Endothelial cell of umbilical vein (primary cell): ENCODE results near the gene ATG5. TPM values are rescaled to one million over a fixed set of nuclear protein-coding genes. Genes with fewer than 3 reads are reported as not detected.

ENCODE experiments used
- BruUV-seq: library from RNA; stranded (reverse); fragments of 400-500 nt; replicated peaks from 2 replicates; lab custom pipeline; 2021; lab: Mats Ljungman, UMichigan
- CTCF ChIA-PET: fragments of 300-600, 350-600 bp; sonication (Branson Sonifier 250); formaldehyde crosslinking; loops from one replicate; lab custom pipeline; 2021; ENCODE audit warnings: antibody characterized with exemption, inconsistent platforms; lab: Charles Lee
- POLR2A ChIA-PET: fragments of 300-600, 350-600 bp; sonication (Branson Sonifier 250); formaldehyde crosslinking; loops from one replicate; lab custom pipeline; 2021; ENCODE audit warnings: antibody characterized with exemption, inconsistent platforms; lab: Charles Lee
- DNase-seq: peaks from one replicate; pipeline ENCODE4 v3.0.0-alpha.2; 2011; ENCODE audit warnings: low read depth, low spot score
- FAIRE-seq: peaks from 2 replicates; lab custom pipeline; 2011; peaks lifted over from hg19 to GRCh38; lab: Jason Lieb, UNC
- H2AFZ ChIP-seq: 2 replicates; pipeline ENCODE4 v1.6.0; 2012; ENCODE audit warnings: low read depth, low read length, control low read depth, inconsistent platforms
- H3K27ac ChIP-seq: 2 replicates; pipeline ENCODE4 v1.5.1; 2011; ENCODE audit warnings: low read depth, mild to moderate bottlenecking, control low read depth, low read length, moderate library complexity; ENCODE audit not compliant: insufficient read depth
- H3K27me3 ChIP-seq, 2 experiments: 2 replicates each; pipeline versions ENCODE4 v1.6.0 to v1.6.1; 2011; ENCODE audit warnings: low read length in 2 of 2, mixed read lengths in 1 of 2; ENCODE audit not compliant: control insufficient read depth in 2 of 2, insufficient read depth in 2 of 2
- H3K36me3 ChIP-seq, 2 experiments: 2 replicates in 1 of 2; 3 replicates in 1 of 2; pipeline ENCODE4 v1.5.1; 2011; ENCODE audit warnings: low read length in 2 of 2, mild to moderate bottlenecking in 1 of 2, moderate library complexity in 1 of 2; ENCODE audit not compliant: control insufficient read depth in 2 of 2, insufficient read depth in 2 of 2; ENCODE audit errors: extremely low read depth in 1 of 2
- H3K4me1 ChIP-seq: 3 replicates; pipeline ENCODE4 v1.5.1; 2011; ENCODE audit warnings: mild to moderate bottlenecking, low read length; ENCODE audit not compliant: control insufficient read depth, insufficient read depth; ENCODE audit errors: extremely low read depth
- H3K4me2 ChIP-seq: 2 replicates; pipeline ENCODE4 v1.6.1; 2011; ENCODE audit warnings: low read length, control low read depth, mixed read lengths; ENCODE audit not compliant: insufficient read depth
- H3K4me3 ChIP-seq, 3 experiments: fragments of 200-600 bp in 1 of 3; sonication (generic), shearing (Covaris generic) in 1 of 3; replicated peaks in 1 of 3; 2 replicates each; pipeline ENCODE4 v1.5.1; 2011 to 2016; ENCODE audit warnings: control low read depth in 3 of 3, low read length in 3 of 3, mild to moderate bottlenecking in 2 of 3, inconsistent platforms in 1 of 3, low read depth in 1 of 3, moderate library complexity in 1 of 3; ENCODE audit not compliant: insufficient read depth in 1 of 3
- H3K79me2 ChIP-seq: 2 replicates; pipeline ENCODE4 v1.6.0; 2012; ENCODE audit warnings: low read length, inconsistent platforms; ENCODE audit not compliant: control insufficient read depth, insufficient read depth
- H3K9ac ChIP-seq: replicated peaks from 2 replicates; pipeline ENCODE3; 2011; ENCODE audit warnings: low read length, control low read depth; ENCODE audit not compliant: insufficient read depth; ENCODE audit errors: extremely low read depth
- H3K9me1 ChIP-seq: replicated peaks from 3 replicates; pipeline ENCODE4 v1.6.0; 2011; ENCODE audit warnings: mild to moderate bottlenecking, low read length; ENCODE audit not compliant: control insufficient read depth, insufficient read depth; ENCODE audit errors: extremely low read depth
- H3K9me3 ChIP-seq: replicated peaks from 2 replicates; pipeline ENCODE4 v1.5.1; 2012; ENCODE audit warnings: low read length, inconsistent platforms; ENCODE audit not compliant: control insufficient read depth, insufficient read depth
- H4K20me1 ChIP-seq: replicated peaks from 2 replicates; pipeline ENCODE3; 2011; ENCODE audit warnings: mild to moderate bottlenecking, low read length; ENCODE audit not compliant: control insufficient read depth, insufficient read depth; ENCODE audit errors: extremely low read depth
- EZH2 ChIP-seq: IDR thresholded peaks from 2 replicates; pipeline ENCODE4 v1.6.1; 2012; ENCODE audit warnings: borderline replicate concordance, low read depth, mild to moderate bottlenecking, moderate library complexity, low read length, inconsistent platforms; ENCODE audit not compliant: severe bottlenecking
- FOS ChIP-seq: IDR thresholded peaks from 2 replicates; pipeline ENCODE4 v1.6.1; 2011; ENCODE audit warnings: mild to moderate bottlenecking, low read length, moderate library complexity, borderline replicate concordance; ENCODE audit not compliant: insufficient read depth
- GATA2 ChIP-seq: IDR thresholded peaks from 2 replicates; pipeline ENCODE4 v1.7.0; 2011; ENCODE audit warnings: low read depth, mild to moderate bottlenecking, moderate library complexity, mixed read lengths, low read length; ENCODE audit not compliant: insufficient read length, insufficient read depth
- JUN ChIP-seq: IDR thresholded peaks from 2 replicates; pipeline ENCODE4 v1.6.1; 2011; ENCODE audit warnings: borderline replicate concordance, low read depth; ENCODE audit not compliant: insufficient read length, insufficient read depth
- MAX ChIP-seq: IDR thresholded peaks from 2 replicates; pipeline ENCODE4 v1.6.1; 2011; ENCODE audit not compliant: insufficient read depth, insufficient read length
- MYC ChIP-seq: IDR thresholded peaks from one replicate; pipeline ENCODE4 v1.6.1; 2011; ENCODE audit warnings: mild to moderate bottlenecking, low read depth, low read length
- POLR2A ChIP-seq: IDR thresholded peaks from 2 replicates; pipeline ENCODE4 v1.6.1; 2012; ENCODE audit warnings: low read depth, mild to moderate bottlenecking, control low read depth, low read length
- POLR2AphosphoS5 ChIP-seq: IDR thresholded peaks from 2 replicates; pipeline ENCODE4 v1.6.1; 2012; ENCODE audit warnings: low read depth, mild to moderate bottlenecking, control low read depth, low read length, moderate library complexity; ENCODE audit not compliant: insufficient read depth
- dilution Hi-C: fragments of 300-500 bp; cut with MboI; formaldehyde crosslinking; loops from one replicate; pipeline ENCODE4 v1.15.0; 2019; ENCODE audit warnings: low sequenced_read_pairs; ENCODE audit not compliant: extremely low pct_ligation_motif_present
- intact Hi-C: fragments of 100-400 bp; cut with micrococcal nuclease; formaldehyde crosslinking; loops from one replicate; pipeline ENCODE4 v1.10.0; 2022
- polyA plus RNA-seq, 4 experiments: library from polyadenylated mRNA; depleted of rRNA in 3 of 4; stranded (reverse) in 3 of 4; unstranded in 1 of 4; fragments of >200 nt; gene quantifications; 2 replicates each; pipeline versions ENCODE4 v1.2.1 to v1.2.3, GENCODE V29; 2011 to 2012; ENCODE audit warnings: missing spikeins in 1 of 4
- total RNA-seq: library from RNA; stranded (reverse); gene quantifications from 2 replicates; pipeline ENCODE4 v1.2.3, GENCODE V29; 2021
- TF ChIP-seq, protein P1 (sequence below), 2 donors: IDR thresholded peaks; 1 replicate in 1 of 2; 2 replicates in 1 of 2; pipeline ENCODE4 v1.5.1; 2011; ENCODE audit warnings: low read length in 2 of 2, mild to moderate bottlenecking in 2 of 2, moderate library complexity in 2 of 2, control low read depth in 1 of 2, inconsistent platforms in 1 of 2, low read depth in 1 of 2; ENCODE audit not compliant: insufficient read depth in 1 of 2; ENCODE audit errors: extremely low read depth in 1 of 2

The ATG5 gene
- total and polyA plus RNA-seq, 2 donors (not counting 3 experiments of a cell fraction or from before 2014, with no cell fraction given) = 14.1 to 32.8 TPM

GRCh38 chr6:106370639-106371038, 45.1 kb upstream of the ATG5 start:
- Histone ChIP-seq H3K9ac (no peak overlapping the region), H3K4me2 (no peak overlapping the region), H3K9me3 (no peaks in the 10 kb centered on the region), H3K79me2 (no peaks in the 10 kb centered on the region), H2AFZ (no peak overlapping the region), H3K27me3 (peaks cover 17% of the 10 kb centered on the region in 2 experiments), H3K36me3 (no peaks in the 10 kb centered on the region), H3K4me1 (no peaks in the 10 kb centered on the region), H3K27ac (no peak overlapping the region), H4K20me1 (no peaks in the 10 kb centered on the region), H3K4me3 (no peak overlapping the region), H3K9me1 (no peaks in the 10 kb centered on the region)
- no TSS peak for BruUV-seq
- intact Hi-C loops (no loop called here), dilution Hi-C loops (no loop called here)
- ChIA-PET CTCF (interaction anchor here (1.4 kb wide), 1 partner anchor 9 kb away, joined by 8 read pairs; the partner anchor contains the start of gene CRYBG1), POLR2A (no interaction called here)
- TF ChIP-seq JUN (no peak), POLR2A (no peak), MYC (no peak), MAX (no peak), FOS (no peak), EZH2 (no peak), GATA2 (no peak), POLR2AphosphoS5 (no peak)
- TF ChIP-seq, protein P1, sequence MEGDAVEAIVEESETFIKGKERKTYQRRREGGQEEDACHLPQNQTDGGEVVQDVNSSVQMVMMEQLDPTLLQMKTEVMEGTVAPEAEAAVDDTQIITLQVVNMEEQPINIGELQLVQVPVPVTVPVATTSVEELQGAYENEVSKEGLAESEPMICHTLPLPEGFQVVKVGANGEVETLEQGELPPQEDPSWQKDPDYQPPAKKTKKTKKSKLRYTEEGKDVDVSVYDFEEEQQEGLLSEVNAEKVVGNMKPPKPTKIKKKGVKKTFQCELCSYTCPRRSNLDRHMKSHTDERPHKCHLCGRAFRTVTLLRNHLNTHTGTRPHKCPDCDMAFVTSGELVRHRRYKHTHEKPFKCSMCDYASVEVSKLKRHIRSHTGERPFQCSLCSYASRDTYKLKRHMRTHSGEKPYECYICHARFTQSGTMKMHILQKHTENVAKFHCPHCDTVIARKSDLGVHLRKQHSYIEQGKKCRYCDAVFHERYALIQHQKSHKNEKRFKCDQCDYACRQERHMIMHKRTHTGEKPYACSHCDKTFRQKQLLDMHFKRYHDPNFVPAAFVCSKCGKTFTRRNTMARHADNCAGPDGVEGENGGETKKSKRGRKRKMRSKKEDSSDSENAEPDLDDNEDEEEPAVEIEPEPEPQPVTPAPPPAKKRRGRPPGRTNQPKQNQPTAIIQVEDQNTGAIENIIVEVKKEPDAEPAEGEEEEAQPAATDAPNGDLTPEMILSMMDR (IDR thresholded peaks at IDR 0.05; ENCODE audit: extremely low read depth in 1 of 2, insufficient read depth in 1 of 2, low read depth in 1 of 2, low read length in 2 of 2) = no peak
- DNase-seq (no peak), FAIRE-seq (no peak)
